Memory B cell (primary cell): Measurements from ENCODE around the gene SBF2.
"Not testable (repeated sequence)": the region's sequence is repeated elsewhere in the genome, so short reads cannot be mapped to it uniquely, and the experiment has no call there.

Experiments
- ATAC-seq: fragments of 150-1000 bp; cut with Tn5 transposase; 2 replicates; pipeline ENCODE4 v1.10.0; 2021; ENCODE audit warnings: low read depth, mild to moderate bottlenecking, moderate library complexity
- DNase-seq, 2 donors: peaks; one replicate each; pipeline ENCODE4 v3.0.0; 2022; ENCODE audit warnings: low spot score in 2 of 2
- H3K27ac Mint-ChIP-seq: one replicate; pipeline ENCODE4 v1.8.0; 2022; ENCODE audit warnings: mild to moderate bottlenecking, moderate library complexity, mixed read lengths
- H3K27me3 Mint-ChIP-seq: one replicate; pipeline ENCODE4 v1.8.0; 2022; ENCODE audit warnings: mixed read lengths
- H3K36me3 Mint-ChIP-seq: one replicate; pipeline ENCODE4 v1.8.0; 2022; ENCODE audit warnings: mild to moderate bottlenecking, mixed read lengths
- H3K4me1 Mint-ChIP-seq: one replicate; pipeline ENCODE4 v1.8.0; 2022; ENCODE audit warnings: mixed read lengths
- H3K4me3 Mint-ChIP-seq: one replicate; pipeline ENCODE4 v1.8.0; 2022; ENCODE audit warnings: mild to moderate bottlenecking, moderate library complexity, mixed read lengths
- H3K9me3 Mint-ChIP-seq: one replicate; pipeline ENCODE4 v1.8.0; 2022; ENCODE audit warnings: mixed read lengths

Gene SBF2

DNA sequence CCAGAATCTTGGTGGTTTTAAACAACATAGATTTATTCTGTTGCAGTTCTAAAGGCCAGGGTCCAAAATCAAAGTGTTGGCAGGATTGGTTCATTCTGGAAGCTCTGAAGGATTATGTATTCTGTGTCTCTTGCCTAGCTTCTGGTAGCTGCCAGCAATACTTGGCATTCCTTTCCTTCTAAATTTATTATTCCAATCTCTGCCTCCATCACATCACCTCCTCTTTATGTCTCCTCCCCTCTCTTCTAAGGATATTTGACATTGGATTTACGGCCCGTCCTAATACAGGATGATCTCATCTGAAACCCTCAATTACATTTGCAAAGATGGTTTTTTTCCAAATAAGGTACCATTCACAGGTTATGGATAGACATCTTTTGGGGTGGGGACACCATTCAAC lies 186.5 kb downstream of the SBF2 start:
- H3K9me3 Mint-ChIP-seq, result peaks cover 3% of the 10 kb centered on the region
- H3K27ac Mint-ChIP-seq, result peak overlapping the region; percentile 14
- no peak overlapping the region for H3K4me3 Mint-ChIP-seq
- no peak for ATAC-seq
- H3K4me1 Mint-ChIP-seq, result no peaks in the 10 kb centered on the region
- H3K36me3 Mint-ChIP-seq, result peaks cover 7% of the 10 kb centered on the region
- no peak for DNase-seq
- peaks cover 2% of the 10 kb centered on the region for H3K27me3 Mint-ChIP-seq

DNA sequence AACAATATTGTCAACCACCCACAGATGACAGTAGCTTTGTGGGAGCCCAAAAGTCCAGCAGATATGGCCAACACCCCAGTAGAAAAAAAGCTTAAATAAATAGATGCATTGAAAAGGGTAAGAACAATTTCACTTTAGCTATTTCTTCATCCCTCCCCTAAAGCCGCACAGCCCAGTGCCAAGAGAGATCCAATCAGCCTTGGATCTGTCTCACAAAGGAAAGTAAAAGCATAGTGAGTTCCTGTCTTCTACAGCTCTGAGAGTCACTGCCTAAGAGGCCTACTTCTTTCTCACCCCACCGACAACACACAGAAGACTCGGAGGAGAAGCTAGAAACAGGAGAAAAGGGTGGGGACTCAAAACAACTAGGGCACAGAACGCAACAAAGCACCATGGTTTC lies 196.4 kb downstream of the SBF2 start:
- Mint-ChIP-seq H3K4me3 (no peak overlapping the region), H3K9me3 (peaks cover 6% of the 10 kb centered on the region), H3K36me3 (peaks cover 30% of the 10 kb centered on the region), H3K27ac (no peak overlapping the region), H3K4me1 (no peaks in the 10 kb centered on the region), H3K27me3 (no peaks in the 10 kb centered on the region)
- ATAC-seq, result no peak
- no peak for DNase-seq

DNA sequence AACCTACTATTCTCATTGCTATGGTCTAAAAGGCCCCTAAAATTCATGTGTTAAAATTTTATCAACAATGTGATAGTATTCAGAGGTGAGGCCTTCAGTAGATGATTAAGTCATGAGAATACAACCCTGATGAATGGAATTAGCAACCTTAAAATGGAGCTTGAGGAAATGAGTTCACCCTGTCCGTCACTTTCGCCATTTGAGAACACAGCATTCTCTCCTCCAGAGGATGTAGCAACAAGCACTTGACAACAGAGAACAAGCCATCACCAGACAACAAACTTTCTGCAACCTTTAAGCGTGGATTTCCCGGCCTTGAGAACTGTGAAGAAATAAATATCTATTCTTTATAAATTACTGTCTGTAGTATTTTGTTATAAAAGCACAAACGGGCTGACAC lies 197.0 kb downstream of the SBF2 start:
- H3K4me1 Mint-ChIP-seq, result no peaks in the 10 kb centered on the region
- no peak for DNase-seq
- ATAC-seq, result no peak
- no peak overlapping the region for H3K4me3 Mint-ChIP-seq
- peaks cover 30% of the 10 kb centered on the region for H3K36me3 Mint-ChIP-seq
- peaks cover 6% of the 10 kb centered on the region for H3K9me3 Mint-ChIP-seq
- no peaks in the 10 kb centered on the region for H3K27me3 Mint-ChIP-seq
- H3K27ac Mint-ChIP-seq, result no peak overlapping the region

DNA sequence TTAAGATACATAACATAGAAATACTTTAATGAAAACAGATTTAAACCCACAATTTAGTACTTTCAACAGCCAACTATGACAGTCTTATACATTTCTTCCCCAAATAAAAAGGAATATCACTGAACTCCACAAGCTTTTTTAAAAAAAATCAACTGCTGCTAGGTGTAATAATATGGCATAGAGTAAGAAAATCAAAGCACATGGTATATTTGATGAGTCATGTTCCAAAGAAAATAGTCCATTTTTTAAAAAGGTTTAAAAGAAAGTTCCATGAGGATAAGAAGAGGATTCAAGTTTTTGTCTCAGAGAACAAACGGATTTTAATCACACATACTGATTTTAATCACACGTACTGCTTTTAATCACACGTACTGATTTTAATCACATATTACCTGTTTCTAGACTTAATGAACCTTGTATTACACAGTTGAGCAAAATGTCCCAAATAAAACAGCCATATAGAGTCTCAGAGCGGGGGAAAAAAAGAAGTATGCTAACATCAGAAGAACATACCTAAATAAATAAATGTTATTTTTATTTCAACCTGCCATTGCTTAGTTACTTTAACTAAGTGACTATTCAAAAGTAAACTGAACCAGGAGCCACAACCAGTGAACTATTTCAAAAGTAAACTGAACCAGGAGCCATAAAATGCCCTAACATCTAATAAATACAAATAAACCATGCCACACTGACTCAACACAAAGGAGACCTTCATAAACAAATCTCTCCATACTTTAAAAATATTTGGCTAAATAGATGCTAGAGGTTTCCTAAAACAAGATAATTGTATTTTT lies 198.4 kb downstream of the SBF2 start:
- ATAC-seq, result no peak
- Mint-ChIP-seq H3K4me3 (no peak overlapping the region), H3K4me1 (no peaks in the 10 kb centered on the region), H3K36me3 (peaks cover 26% of the 10 kb centered on the region), H3K27ac (no peak overlapping the region), H3K9me3 (peaks cover 6% of the 10 kb centered on the region), H3K27me3 (no peaks in the 10 kb centered on the region)
- no peak for DNase-seq

DNA sequence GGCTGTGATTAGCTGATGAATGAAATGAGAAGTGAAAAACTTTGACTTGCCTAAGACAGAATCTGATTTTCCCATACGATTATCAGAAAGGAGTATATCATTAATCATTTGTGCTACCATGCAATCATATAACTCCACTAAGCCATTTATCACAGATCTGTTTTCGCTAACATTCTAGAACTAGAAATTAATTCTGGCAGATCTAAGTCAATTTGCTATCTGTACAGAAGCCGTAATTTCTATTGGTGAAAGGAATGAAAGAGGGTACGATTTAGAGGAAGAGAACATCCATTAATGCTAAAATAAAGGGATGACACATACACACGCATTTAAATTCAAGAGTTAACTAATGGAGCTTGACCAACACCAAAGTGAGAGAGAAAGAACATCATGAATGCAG lies 201.6 kb downstream of the SBF2 start:
- no peak overlapping the region for H3K4me3 Mint-ChIP-seq
- no peaks in the 10 kb centered on the region for H3K4me1 Mint-ChIP-seq
- no peak overlapping the region for H3K27ac Mint-ChIP-seq
- no peaks in the 10 kb centered on the region for H3K9me3 Mint-ChIP-seq
- peaks cover 8% of the 10 kb centered on the region for H3K36me3 Mint-ChIP-seq
- no peak for DNase-seq
- ATAC-seq, result no peak
- H3K27me3 Mint-ChIP-seq, result no peaks in the 10 kb centered on the region

DNA sequence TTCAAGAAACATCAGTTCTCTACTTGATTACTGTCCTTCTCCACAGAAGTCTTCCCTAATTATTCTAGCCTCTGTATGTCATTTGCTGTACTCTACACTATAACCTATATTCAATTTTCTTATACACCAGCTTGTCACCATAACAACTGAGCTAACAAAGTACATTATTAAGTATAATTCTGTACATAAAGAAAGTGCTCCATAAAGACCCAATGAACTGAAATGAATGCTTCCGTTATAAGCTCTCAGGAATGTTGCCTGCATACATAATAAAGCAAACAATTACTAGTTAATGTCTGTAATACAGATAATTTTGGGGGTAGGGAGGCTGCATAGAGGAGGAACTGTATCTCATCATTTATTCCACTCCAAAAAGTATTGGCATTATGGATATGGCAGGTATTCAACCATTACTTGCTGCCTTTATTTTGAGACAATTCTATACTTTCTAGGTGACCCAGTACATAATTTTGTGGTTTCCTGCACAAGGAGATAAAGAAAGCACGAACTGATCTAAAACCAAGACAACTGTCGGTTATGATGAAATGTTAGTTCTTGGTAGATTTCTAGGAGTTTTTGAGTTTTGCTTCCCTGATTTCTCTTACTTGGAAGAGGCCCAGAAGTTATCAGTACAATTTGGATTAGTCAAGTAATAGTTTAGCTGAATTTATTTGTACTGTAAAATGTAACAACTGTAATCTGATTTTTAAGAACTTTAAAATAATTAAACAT lies 202.5 kb downstream of the SBF2 start:
- H3K36me3 Mint-ChIP-seq, result peaks cover 6% of the 10 kb centered on the region
- DNase-seq, result no peak
- H3K4me3 Mint-ChIP-seq, result no peak overlapping the region
- no peaks in the 10 kb centered on the region for H3K27me3 Mint-ChIP-seq
- no peak for ATAC-seq
- H3K27ac Mint-ChIP-seq, result no peak overlapping the region
- no peaks in the 10 kb centered on the region for H3K4me1 Mint-ChIP-seq
- no peaks in the 10 kb centered on the region for H3K9me3 Mint-ChIP-seq

DNA sequence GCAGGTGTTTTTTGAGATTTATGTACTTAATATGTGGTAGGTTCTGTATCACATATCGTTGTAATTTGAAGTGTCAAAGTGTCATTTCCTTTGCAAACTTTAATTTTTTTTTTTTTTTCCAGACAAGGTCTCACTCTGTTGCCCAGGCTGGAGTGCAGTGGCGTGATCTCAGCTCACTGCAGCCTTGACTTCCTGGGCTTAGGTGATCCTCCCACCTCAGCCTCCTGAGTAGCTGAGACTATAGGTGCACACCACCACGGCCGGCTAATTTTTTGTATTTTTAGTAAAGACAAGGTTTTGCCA lies 206.1 kb downstream of the SBF2 start:
- DNase-seq, H3K27ac Mint-ChIP-seq, H3K4me3 Mint-ChIP-seq, H3K27me3 Mint-ChIP-seq, ATAC-seq, H3K4me1 Mint-ChIP-seq, H3K36me3 Mint-ChIP-seq, H3K9me3 Mint-ChIP-seq: not testable (repeated sequence)

DNA sequence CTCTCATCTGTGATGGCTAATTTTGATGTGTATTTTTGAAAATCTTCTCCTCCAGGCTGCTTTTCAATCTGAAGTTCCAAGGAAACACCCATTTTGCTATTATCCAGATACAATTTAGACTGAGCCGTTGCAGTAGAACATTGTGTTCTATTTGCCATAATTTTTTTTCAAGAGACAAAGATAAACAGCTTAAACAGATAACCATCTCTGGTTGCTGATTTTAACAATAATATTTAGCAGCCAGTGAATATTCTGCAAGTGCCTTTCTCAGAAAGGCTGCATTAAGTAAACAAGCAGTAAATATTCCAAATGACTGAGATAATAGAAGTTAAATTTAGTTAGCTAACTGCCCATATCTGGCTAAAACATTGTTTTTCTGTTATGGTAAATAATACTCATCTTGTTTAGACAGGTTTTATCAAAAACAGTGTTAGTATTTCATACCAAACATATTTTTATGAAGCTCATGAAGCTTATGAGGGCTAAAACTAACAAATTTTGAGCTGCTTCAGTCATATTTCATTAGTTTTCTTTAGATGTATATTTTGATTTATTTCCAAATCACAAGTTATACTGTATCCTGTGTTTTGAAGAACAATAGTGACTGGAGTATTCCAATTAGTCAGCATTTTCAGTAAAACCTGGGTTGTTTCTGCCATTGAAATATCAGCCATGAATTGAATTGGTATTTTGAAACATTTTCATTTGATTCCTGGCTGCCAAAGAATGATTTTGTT lies 206.7 kb downstream of the SBF2 start:
- Mint-ChIP-seq H3K27ac (no peak overlapping the region), H3K9me3 (no peaks in the 10 kb centered on the region), H3K4me3 (no peak overlapping the region), H3K27me3 (no peaks in the 10 kb centered on the region), H3K36me3 (peaks cover 6% of the 10 kb centered on the region), H3K4me1 (peaks cover 2% of the 10 kb centered on the region)
- ATAC-seq (no peak), DNase-seq (no peak)

DNA sequence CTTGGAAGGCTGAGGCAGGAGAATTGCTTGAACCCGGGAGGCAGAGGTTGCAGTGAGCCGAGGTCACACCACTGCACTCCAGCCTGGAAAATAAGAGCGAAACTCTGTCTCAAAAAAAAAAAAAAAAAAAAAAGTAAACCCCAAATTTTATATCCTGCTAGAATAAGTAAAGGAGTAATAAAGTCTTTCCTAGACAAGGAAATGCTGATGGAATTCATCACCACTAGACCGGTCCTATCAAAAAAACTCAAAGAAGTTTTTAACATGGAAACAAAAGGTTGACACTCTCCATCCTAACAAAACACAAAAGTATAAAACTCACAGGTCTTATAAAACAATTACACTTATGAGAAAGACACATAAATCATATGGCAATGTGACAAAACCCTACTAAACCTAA lies 213.9 kb downstream of the SBF2 start:
- ATAC-seq (no peak), DNase-seq (no peak)
- Mint-ChIP-seq H3K27me3 (no peaks in the 10 kb centered on the region), H3K27ac (no peak overlapping the region), H3K4me1 (no peaks in the 10 kb centered on the region), H3K4me3 (no peak overlapping the region), H3K9me3 (peaks cover 8% of the 10 kb centered on the region), H3K36me3 (peaks cover 7% of the 10 kb centered on the region)

DNA sequence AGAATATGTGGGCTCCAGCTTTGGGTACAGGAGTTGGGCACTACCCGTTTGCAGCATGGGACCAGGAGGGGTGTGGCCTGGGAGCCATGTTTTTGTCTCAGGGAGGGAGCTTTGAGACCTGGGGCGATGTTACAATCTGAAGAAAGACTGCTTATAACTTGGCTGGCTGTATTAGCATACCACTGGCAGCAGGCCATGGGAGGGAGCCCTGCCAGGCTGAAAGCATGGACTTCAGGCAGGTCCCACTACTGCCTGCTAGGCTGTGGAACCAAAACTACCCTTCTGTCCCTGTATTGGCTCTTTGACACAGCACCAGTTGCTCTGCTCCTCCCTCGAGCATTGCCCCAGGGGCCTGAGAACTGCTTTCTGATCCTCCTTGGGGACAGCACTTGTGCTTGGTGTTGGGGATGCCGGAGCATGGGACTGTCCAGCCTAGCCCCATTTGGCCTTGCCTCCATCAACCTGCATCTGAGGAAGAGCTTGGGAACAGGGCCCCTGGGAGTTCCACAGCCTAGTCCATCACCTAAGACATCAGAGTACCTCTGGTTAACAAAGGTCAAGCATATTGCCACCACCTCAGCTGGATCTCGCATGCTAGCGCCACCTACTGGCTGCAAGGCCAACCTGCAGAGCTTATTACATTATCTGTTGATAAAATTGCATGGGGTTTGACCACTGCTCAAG lies 217.4 kb downstream of the SBF2 start:
- H3K4me1 Mint-ChIP-seq, result no peaks in the 10 kb centered on the region
- no peak overlapping the region for H3K27ac Mint-ChIP-seq
- H3K36me3 Mint-ChIP-seq, result peaks cover 3% of the 10 kb centered on the region
- peaks cover 6% of the 10 kb centered on the region for H3K9me3 Mint-ChIP-seq
- no peaks in the 10 kb centered on the region for H3K27me3 Mint-ChIP-seq
- no peak for ATAC-seq
- peak; percentile 36 to 38 for DNase-seq
- no peak overlapping the region for H3K4me3 Mint-ChIP-seq

DNA sequence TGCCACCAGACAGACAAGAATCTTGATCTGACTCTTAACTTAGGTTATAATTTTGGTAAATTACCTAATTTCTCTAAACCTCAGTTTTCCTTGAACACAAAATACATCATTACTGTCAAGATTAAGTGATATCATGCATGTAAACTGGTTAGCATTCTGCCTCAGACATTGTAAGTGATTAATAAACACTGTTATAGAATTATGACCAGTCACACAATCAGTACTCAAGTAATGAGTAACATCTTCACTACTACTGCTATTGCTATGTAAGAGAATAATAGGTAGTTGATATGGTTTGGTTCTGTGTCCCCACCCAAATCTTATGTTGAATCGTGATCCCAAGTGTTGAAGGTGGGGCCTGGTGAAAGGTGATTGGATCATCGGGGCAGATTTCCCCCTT lies 218.9 kb downstream of the SBF2 start:
- no peak for DNase-seq
- Mint-ChIP-seq H3K9me3 (peaks cover 7% of the 10 kb centered on the region), H3K36me3 (peaks cover 6% of the 10 kb centered on the region), H3K4me1 (no peaks in the 10 kb centered on the region), H3K27ac (no peak overlapping the region), H3K4me3 (no peak overlapping the region), H3K27me3 (no peaks in the 10 kb centered on the region)
- no peak for ATAC-seq

DNA sequence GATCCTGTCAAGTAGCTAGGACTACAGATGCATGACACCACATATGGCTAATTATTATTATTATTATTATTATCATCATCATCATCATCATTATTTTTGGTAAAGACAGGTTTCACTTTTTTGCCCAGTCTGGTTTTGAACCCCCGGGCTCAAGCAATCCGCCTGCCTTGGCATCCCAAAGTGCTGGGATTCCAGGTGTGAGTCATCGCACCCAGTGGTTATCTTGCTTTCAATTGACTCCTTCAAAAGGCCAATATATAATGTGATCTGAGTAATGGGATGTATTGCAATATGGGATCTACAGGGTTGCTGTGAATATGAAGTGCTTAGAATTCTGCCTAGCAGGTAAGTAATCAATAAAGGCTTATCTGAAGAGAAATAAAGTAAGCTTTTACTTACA lies 221.2 kb downstream of the SBF2 start:
- Mint-ChIP-seq H3K36me3 (peaks cover 3% of the 10 kb centered on the region), H3K27ac (no peak overlapping the region), H3K4me3 (no peak overlapping the region), H3K27me3 (no peaks in the 10 kb centered on the region), H3K9me3 (peaks cover 4% of the 10 kb centered on the region), H3K4me1 (no peaks in the 10 kb centered on the region)
- no peak for DNase-seq
- ATAC-seq, result no peak

DNA sequence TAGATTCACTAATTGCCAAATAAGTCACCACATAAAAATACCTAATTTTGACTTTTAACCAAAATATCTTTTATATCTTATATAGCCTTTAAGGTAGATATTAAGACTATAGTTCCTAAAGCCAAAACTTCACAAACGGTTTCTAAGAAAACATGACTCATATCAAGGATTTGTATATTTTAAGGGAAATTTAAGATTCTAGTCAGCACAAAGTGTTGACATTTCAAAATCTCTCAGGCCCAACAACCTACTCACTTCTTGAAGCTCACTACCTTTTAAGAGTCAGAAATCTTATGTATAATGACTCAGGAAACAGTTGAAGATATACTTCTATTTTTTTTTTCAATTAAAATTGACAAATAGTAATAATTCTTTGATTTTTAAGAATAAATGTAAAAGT lies 221.9 kb downstream of the SBF2 start:
- Mint-ChIP-seq H3K4me1 (no peaks in the 10 kb centered on the region), H3K4me3 (no peak overlapping the region), H3K36me3 (peaks cover 3% of the 10 kb centered on the region), H3K9me3 (peaks cover 4% of the 10 kb centered on the region), H3K27me3 (no peaks in the 10 kb centered on the region), H3K27ac (no peak overlapping the region)
- DNase-seq (no peak), ATAC-seq (no peak)
